OCI-M2 (cell line): ENCODE data around the gene CHMP6.

Experiments used
- DNase-seq: peaks from one replicate; lab custom pipeline; 2025; ENCODE audit not compliant: unreplicated experiment; lab: John Stamatoyannopoulos, UW

Gene CHMP6

DNA sequence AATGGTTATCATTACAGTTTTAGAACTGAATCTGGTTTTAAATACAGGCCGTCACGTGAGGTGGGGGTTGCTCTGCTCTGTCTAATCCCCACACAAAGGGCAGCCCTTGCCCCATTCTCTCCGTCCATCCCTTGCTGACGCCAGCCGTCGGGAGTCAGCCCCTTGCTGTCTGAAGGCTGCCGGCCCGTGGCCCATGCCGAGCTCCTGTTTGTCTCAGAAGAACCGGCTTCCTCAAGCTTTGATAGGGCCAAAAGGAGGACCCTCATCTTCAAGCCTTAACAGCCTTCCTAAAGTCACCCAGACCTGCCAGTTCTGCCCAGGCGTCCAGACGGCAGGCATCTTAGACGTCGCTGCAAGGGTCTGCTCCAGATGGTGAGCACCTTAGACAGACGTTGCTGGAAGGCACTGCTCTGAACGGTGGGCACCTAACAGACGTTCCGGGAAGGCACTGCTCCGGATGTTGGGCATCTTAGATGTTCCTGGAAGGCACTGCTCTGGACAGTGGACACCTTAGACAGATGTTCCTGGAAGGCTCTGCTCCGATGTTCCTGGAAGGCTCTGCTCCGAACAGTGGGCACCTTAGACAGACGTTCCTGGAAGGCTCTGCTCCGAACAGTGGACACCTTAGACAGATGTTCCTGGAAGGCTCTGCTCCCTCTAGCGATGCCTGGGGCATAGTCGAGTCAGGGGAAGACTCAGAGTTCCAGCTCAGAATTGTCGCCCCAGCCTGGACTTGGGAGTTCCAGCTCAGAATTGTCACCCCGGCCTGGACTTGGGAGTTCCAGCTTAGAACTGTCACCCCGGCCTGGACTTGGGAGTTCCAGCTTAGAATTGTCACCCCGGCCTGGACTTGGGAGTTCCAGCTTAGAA is 35.1 kb upstream of the CHMP6 start:
- DNase-seq = no peak

DNA sequence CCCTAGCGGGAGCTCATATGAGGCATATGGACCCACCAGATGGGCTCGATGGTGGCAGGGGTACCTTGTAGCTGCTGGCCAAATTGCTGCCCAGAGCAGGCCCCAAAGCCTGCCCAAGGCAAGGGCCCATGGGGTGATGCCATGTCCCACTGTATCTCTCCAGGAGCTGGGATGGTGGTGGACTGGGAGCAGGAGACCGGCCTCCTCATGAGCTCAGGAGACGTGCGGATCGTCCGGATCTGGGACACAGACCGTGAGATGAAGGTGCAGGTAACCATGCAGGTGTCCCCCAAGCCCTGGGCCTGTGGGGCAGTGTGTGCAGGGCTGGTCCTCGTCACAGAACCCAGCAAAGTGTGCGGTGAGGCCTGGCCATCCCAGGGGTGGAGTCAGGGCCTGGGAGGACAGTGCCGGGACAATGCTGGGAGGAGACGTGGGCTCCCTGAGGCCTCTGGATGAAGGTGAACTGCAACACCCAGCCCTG is 34.1 kb upstream of the CHMP6 start:
- DNase-seq = no peak

DNA sequence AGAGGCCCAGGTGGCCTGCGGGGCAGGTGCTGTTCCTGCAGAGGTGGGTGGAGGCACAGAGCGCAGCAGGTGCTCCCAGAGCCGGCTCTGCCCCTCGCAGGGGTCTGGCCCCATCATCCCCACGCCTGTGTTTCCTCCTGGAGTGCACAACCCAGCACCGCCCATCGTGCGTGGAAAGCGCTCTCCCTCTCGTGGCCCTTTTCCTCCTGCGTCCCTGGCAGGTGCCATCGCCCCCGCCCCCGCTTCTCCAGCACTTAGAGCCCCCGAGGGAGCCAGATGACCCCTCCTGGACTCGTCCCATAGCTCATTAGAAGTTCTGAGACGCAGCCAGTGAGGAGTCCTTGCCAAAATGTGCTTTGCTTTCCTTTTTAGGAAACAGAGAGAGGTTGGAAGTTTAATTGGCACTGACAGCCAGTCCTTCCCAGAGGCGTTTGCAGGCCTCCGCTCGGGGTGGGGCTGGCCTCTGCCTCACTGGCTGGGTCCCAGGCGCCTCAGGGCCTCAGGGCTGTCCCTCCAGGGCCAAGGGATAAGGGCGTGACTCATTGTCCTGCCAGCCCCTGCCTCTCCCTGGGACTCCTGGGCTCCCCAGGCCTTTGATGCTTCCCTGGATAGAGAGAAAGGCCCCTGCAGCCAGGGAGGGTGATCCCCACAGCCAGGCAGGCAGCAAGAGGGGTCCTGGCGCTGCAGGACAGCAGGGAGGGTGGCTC is 32.2 kb upstream of the CHMP6 start:
- no peak for DNase-seq

DNA sequence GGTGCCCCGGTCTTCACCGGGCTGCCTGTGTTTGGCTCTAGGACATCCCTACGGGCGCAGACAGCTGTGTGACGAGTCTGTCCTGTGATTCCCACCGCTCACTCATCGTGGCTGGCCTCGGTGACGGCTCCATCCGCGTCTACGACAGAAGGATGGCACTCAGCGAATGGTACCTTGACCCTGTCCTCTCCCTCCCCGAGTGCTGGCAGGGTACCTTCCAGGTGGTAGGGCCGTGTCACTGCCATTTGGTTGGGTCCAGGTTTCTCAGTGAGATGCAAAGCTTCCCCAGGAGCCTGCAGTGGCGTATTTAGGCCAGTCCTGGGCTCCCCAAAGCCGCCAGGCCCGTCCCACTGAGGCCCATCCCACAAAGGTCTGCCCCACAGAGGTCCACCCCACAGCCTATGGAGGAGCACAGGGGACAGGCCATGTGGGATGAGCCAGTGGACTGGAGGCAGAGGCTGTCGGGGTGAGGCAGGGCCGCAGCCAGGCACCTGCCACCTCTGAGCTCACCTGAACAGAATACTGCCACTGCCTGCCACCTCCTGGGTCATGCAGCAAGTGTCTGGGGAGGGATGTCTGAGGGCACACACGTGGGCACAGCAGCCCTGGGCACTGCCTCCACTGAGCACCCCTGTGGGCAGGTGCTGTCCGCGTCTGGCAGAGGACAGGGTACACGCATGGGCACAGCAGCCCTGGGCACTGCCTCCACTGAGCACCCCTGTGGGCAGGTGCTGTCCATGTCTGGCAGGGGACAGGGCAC is 31.4 kb upstream of the CHMP6 start:
- DNase-seq = no peak

DNA sequence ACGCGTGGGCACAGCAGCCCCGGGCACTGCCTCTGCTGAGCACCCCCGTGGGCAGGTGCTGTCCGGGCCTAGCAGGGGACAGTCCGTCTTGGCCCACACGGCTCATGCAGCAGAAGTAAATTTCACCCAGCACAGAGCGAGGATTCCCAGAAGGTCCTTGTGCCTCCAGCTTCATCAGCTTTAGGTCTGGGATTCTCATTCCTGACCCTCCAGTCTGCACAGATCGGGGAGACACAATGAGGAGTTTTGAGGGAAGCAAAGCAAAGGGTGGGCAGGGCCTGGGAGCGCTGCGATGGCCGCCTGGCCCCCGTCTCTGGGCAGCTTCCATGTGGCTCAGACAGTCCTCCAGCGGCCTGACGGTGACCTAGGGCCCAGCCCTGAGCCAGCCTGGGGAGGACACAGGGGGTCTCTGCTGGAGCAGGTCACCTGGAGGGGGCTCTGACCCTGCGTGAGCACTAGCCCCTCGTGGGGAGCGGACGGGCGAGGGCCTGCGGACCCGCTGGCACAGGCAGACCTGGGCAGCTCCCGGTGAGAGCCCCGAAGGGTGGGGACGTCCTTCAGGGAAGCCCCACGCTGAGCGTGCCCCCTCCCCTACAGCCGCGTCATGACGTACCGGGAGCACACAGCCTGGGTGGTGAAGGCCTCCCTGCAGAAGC is 30.7 kb upstream of the CHMP6 start:
- DNase-seq = no peak

DNA sequence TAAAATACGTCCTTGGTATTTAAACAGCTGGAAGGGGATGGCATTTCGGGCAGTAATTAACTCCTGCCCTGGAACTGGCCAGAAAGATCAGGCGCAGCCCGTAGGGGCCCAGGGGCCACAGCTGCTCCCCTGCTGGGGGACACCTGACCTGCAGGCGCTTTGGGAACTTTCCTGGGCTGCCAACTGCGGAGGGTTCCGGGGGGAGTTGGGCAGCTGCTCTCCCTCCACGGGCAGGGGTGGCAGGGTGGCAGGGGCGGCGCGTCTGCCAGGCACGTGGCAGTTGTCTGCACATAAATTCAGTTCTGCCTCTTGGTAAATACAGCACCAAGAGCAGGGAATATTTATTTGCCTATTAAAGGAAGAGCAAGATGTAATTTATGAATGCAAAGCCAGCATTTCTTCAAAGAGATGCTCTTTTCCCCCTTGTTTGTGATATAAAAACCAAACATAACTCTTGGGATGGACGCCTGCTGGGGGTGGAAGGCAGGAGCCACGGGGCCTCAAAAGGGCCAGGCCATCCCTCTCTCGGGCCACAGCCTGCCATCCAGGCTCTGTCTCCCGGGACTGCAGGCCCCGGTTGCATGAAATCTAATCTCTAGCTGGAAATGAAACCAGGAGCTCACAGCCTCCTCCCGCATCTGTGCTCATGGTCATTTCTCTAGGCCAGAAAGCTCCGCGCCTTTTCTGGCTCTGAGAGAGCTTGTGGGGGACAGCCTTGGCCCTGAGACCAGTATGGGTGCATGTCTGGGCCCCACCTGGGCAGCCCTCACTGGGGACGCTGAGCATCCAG is 29.9 kb upstream of the CHMP6 start:
- DNase-seq = no peak

DNA sequence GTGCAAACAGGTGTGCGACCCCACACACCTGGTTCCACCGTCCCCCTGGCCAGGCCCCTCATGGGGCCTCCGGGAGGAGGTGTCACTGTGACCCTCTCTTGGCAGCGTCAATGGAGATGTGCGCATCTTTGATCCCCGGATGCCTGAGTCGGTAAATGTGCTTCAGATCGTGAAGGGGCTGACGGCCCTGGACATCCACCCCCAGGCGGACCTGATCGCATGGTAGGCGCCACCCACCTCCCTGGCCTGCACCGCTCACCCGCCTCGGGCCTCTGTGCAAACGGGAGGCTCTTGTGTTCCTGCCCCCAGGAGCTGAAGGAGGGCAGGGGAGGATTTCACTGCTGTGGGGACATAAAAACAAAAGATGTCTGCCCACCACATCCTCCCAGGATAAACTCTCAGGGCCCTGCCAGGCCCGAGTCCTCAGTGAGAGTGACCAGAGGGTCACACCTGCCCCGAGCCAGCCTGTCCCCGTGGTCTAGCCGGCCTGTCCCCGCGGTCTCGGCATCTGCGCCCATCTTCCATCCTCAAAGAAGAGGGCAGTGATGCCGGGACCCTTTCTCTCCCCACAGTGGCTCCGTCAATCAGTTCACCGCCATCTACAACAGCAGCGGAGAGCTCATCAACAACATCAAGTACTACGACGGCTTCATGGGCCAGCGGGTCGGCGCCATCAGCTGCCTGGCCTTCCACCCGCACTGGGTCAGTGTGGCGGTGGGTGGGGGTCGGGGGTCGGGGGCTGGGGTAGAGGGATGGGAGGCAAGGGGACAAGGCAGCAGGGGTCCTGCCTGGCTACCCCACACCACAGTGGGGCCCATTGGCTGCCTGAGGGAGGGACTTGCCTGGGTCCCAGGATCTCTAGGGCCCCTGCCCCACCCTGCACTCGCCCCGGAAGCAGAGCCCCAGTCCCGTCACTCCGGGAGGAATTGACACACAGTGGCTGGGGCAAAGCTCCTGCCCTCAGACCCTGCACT is 29.0 kb upstream of the CHMP6 start:
- DNase-seq = no peak

DNA sequence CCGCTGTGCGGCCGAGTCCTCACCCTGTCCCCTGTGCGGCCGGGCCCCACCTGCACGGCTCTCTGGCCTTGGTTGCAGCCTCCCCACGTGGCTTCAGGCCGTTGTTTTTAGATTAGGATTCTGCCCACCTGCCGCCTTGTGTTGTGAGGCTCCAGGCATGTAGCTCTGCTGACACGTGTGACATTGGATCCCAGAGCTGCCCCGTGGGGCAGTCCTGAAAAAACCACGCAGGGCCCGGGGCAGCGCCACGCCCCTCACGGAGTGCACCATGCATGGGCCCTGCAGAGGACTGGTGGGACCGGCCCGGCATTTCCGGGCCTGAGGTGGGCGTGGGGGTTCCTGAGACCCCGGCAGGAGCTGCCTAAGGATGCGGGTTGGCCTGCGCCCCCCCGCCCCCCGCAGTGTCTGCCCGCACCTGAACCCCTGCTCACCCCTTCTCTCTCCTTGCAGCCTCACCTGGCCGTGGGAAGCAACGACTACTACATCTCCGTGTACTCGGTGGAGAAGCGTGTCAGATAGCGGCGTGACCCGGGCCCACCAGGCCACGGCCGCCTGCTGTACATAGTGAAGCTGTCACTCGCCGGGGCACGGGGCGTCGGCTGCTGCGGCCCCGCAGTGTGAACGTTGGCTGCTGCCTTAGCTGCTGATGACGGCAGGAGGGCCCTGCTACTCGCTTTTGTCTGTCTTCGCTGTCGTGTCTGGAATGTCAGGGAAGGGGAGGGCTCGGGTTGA is 27.7 kb upstream of the CHMP6 start:
- DNase-seq = no peak

DNA sequence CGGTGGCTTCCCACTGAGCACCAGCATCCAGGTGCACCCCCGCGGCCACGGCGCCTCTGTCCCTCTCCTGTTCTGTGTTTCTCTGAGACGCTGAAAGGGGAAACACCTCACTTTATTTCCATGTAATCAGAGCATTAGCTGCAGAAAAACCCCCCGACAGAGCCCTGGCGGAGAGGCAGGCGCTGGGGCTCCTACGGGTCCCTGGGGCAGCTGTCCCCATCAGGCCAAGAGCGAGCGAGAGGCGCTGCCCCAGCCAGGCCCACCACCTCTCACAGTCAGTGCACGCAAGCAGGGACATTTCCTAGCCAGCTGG is 27.1 kb upstream of the CHMP6 start:
- no peak for DNase-seq

DNA sequence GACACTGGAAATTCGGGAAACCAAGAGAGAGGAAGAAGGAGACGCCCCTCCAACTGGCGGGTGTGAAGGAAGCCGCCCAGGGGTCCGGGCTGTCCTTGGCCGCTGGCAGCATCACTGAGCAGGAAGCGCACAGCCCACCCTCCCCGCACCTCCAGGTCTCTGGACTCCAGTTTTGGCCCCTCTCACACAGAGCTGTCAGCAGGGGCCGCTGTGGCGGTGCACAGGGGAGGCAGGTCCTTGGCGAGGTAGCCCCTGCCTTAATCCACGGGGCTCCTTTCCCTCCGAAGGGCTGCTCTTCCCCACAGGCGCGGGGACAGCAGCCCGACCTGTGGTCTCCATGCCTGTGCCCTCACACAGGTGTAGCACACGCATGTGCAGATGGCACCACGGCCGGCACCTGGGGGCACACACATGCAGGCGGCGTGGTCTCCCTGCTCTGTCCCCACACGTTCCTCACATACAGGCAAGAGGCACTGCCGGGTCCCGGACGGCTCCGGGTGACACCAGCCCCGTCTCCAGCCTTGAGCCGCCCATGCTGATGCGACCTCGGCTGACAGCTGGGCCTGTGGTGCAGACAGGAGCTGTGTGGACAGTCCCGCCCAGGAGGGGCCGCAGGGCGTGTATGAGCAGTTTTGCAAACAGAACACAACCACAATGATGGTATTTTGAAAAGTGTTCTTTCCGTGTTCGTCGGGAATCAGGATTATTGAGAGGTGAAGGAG is 26.6 kb upstream of the CHMP6 start:
- DNase-seq = no peak

DNA sequence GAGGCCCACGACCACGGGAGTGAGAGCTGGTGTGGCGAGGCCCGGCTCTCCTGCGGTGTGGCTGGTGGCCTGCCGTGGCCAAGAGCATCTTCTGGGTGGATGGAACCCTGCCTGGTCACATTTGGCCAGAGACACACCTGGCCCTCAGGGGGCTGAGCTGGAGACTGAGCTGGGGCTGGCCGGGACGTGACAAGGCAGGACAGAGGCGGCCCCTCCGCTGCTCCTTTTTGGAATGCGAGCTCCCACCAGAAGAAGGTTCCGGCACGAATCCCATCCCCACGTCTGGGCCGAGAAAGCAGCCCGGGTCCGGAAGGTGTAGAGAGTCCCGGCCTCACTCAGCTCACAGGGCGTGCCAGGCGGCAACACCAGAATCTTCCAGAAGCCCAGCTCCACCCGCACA is 26.0 kb upstream of the CHMP6 start:
- DNase-seq = no peak

DNA sequence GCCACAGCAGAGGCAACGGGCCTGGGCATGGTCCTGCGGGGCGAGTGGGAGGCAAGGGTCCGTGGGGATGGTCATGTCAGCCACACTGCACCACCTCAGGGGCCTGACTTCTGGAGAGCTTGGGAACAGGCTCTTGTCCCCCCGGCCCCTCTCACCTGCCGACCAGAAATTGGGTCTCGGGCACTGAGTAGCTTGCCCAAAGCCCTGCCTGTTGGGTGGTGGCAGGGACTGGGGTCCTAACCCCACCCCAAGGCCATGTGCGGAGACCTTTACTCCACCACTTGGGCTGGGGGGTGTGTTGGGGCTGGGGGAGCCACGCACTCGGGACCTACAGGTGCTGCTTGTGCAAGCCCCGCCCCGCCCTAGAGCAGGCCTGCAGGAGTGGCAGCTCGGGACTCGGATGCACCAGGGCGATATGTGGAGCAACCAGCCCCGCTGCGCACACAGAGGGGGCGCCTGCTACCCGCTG is 24.2 kb upstream of the CHMP6 start:
- no peak for DNase-seq

DNA sequence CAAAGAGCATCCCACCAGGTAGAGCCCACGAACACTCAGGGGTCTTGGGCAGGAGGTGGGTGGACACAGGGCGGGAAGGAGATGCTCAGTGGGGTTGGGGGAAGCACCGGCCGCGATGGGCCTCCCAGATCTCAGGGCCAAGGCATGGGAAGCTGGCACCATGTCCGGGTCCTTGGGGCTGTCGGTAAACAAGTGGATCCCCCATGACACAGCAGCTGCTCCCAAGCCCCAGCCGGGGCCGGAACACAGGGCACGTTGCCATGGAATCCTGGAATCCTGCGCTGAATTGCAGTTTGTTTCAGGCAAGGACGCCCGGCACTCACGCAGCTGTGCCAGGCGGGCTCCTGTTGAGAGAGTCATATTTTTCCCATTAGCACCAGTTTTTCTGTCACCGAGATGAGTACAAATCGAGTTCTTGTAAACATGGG is 23.0 kb upstream of the CHMP6 start:
- DNase-seq = no peak

DNA sequence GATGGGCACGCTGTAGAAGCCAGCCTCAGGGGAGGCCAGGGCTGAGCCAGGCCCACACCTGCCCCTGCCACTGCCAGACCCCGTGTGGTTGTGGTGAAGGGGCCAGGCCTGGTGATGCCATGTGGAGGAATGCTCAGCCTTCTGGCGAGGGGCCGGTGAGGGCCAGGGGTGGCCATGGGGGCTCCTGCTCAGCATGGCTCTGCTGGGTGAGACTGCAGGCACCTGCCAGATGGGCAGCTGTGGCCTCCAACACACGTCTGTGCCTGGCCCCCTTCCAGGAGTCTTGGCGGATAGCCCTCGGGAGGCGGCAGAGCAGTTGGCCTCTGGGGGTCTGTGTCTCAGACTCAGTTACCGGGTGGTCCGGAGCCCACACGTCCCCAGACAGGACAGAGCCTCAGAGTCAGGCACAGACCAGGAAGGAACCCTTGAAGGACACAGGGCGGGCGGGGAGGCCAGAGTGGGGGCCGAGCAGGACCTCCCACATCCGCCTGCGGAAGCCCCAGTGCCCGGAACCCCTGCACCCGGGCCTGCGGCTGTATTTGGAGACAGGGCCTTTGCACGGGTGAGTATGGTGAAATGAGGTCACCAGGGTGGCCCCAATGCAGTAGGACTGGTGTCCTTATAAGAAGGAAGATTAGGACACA is 22.5 kb upstream of the CHMP6 start:
- DNase-seq = no peak

DNA sequence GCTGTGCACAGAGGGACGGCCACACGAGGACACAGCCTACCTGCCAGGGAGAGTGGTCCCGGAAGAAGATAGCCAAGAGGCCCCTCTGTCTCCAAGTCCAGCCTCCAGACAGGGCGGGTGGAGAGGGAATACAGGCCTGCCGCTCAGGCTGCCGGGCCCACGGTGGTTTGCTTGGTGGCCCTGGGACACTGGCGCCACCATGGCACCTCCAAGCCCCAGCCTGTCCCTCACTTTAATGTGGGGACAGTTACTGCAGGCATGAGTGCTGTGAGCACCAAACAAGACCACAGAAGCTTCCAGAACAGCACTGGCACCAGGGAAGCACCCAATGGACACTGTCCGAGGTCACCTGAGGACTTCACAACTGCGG is 22.0 kb upstream of the CHMP6 start:
- no peak for DNase-seq

DNA sequence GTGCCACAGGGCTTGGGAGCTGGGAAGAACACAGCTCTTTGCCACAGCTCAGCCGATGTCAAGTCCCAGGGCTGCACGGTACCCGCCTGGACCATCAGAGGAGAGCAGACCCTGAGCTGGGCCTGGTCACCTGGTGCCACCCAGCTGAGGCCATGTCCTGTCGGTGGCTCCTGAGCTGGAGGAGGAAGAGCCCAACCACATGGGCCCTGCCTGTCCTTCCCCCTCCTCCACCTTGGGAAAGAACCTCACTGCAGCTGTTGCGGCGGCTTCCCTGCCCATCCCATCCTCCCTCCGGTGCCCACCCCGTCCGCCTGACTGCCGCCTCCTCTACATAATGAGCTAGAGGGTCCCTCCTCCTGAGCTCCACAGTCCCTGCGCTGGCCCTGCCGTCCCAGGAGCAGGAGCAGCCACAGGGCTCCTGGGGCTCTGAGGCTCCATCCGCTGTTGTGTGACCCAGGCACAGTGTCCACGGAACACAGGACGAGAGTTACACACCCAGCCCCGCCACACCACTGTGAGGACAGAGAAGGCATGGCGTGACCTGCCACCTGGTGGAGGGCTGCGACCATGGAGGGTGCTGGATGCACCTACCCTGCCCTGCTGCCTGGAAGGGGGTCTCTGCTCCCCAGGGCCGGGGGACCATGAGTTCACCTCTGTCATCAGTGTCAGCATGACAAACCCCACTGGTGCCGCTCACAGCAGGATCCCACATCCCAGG is 21.4 kb upstream of the CHMP6 start:
- DNase-seq = no peak
